Mesodermal cell (in vitro differentiated cells): ENCODE results near the gene GAB2.
"Not testable (repeated sequence)": the region's sequence is repeated elsewhere in the genome, so short reads cannot be mapped to it uniquely, and the experiment has no call there.

Experiments used
- H3K27ac ChIP-seq: 2 replicates; pipeline ENCODE4 v1.7.0; 2013; ENCODE audit warnings: mild to moderate bottlenecking, low read depth, low read length, moderate library complexity; ENCODE audit not compliant: severe bottlenecking
- H3K36me3 ChIP-seq: 2 replicates; pipeline ENCODE4 v1.7.1; 2013; ENCODE audit warnings: mild to moderate bottlenecking, low read length, moderate library complexity; ENCODE audit not compliant: control insufficient read depth, insufficient read depth
- H3K4me1 ChIP-seq: one replicate; pipeline ENCODE4 v1.7.1; 2013; ENCODE audit warnings: mild to moderate bottlenecking, low read length; ENCODE audit not compliant: insufficient read depth, control insufficient read depth, poor library complexity, severe bottlenecking
- H3K4me3 ChIP-seq: 2 replicates; pipeline ENCODE4 v1.7.0; 2013; ENCODE audit warnings: low read length, control low read depth, mild to moderate bottlenecking; ENCODE audit not compliant: insufficient read depth, poor library complexity, severe bottlenecking; ENCODE audit errors: extremely low read depth
- H3K9me3 ChIP-seq: 2 replicates; pipeline ENCODE4 v1.7.1; 2013; ENCODE audit warnings: mild to moderate bottlenecking, low read length, moderate library complexity; ENCODE audit not compliant: control insufficient read depth
- WGBS, 2 experiments: methylation state at CpG; one replicate each; pipeline ENCODE4 v1.1.5; 2013; ENCODE audit warnings: missing lambda C conversion rate in 2 of 2; ENCODE audit not compliant: insufficient coverage in 2 of 2; 5-methylcytosine and 5-hydroxymethylcytosine counted together

Gene GAB2

DNA sequence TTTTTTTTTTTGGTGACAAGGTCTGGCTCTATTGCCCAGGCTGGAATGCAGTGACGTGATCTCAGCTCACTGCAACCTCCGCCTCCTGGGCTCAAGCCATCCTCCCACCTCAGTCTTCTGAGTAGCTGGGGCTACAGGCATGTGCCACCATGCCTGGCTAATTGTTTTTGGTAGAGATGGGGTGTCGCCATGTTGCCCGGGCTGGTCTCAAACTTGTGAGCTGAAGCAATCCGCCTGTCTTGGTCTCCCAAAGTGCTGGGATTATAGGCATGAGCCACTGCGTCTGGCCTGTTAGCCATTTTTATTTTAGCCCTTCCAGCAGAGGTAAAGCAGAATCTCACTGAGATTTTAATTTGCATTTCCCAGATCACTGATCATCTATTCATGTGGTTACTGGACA is 184.6 kb downstream of the GAB2 start:
- not testable (repeated sequence) for H3K27ac ChIP-seq, H3K36me3 ChIP-seq, H3K4me3 ChIP-seq, H3K9me3 ChIP-seq, H3K4me1 ChIP-seq
- WGBS, 2 experiments, result 89 to 99% methylated on average over 5 to 6 of the region's 6 CpGs

DNA sequence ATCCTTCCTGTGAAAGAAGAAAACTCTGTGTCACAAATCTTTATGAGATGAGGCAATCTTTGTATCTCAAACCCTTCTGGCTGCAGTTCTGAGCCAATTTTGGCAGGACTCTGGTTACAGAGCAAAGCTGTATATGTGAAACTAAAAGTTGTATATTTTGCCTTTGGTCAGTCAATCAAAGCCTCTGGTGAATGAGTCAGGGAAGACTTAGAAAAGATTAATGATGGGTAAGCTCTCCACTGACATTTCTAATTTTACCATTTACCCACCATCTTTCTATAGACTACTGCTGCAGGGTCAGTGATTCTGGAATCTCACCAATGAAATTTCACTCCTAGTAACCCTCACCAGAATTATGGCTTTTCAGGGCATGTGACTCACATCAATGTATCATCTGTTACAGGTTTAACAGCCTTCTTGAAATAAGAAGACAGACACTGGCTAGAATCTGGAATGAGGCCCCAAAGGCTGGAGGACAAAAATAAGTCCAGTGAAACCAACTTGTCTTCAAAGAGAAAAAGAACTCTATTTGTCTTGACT is 185.6 kb downstream of the GAB2 start:
- Histone ChIP-seq H3K4me1 (no peaks in the 10 kb centered on the region), H3K36me3 (peaks cover 2% of the 10 kb centered on the region), H3K27ac (no peak overlapping the region), H3K9me3 (no peaks in the 10 kb centered on the region), H3K4me3 (no peak overlapping the region)

GRCh38 chr11:78230161-78230877 is 187.3 kb downstream of the GAB2 start:
- Histone ChIP-seq H3K4me1 (no peaks in the 10 kb centered on the region), H3K27ac (no peak overlapping the region), H3K4me3 (no peak overlapping the region), H3K36me3 (peaks cover 17% of the 10 kb centered on the region), H3K9me3 (no peaks in the 10 kb centered on the region)
- WGBS, 2 experiments, result 92 to 98% methylated on average over 5 to 6 of the region's 7 CpGs

DNA sequence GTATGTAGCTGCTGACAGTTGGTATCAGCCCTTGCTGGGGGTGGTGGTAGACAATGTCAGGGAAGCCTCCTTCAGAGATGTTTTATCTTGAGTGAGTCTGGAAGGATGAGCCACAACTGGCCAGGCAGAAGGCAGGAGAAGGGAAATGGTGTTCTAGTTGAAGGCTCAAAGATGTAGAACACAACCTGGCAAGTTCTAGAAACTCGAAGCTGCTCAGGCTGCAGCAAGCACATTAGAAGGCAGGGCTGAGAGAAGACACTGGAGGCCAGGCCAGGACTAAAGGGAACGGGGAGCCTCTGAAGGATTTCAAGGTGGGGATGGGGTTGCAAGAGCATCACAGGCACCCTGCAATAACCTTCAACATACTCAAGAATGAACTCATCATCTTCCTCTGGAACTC is 188.5 kb downstream of the GAB2 start:
- no peak overlapping the region for H3K27ac ChIP-seq
- peaks cover 29% of the 10 kb centered on the region for H3K36me3 ChIP-seq
- no peaks in the 10 kb centered on the region for H3K9me3 ChIP-seq
- H3K4me1 ChIP-seq, result no peaks in the 10 kb centered on the region
- no peak overlapping the region for H3K4me3 ChIP-seq
- 93% methylated on average over 2 of the region's 2 CpGs; no CpG with 5 or more reads in 1 of the 2 experiments for WGBS, 2 experiments

DNA sequence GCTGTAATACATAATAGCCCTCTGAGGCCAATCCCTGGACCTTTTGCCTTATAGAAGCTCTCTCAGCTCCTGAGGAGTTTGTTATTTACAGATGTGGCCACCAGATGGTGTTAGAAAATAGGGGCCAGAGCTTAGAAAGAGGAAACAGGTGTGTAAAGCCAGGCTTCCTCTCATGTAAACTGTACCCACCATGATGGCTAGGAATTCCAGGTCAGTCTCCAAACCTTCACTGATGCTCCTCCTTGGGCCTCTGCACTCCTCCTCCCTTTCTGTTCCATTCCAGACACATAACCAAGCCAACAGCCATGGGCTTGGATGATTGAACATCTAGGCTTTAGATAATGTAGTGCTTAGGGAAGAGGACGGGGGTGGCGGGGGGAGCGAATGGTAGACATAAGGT is 189.2 kb downstream of the GAB2 start:
- H3K36me3 ChIP-seq, result peaks cover 36% of the 10 kb centered on the region
- no peaks in the 10 kb centered on the region for H3K9me3 ChIP-seq
- WGBS, 2 experiments, result 100% methylated on average over 2 of the region's 3 CpGs; no CpG with 5 or more reads in 1 of the 2 experiments
- H3K4me1 ChIP-seq, result no peaks in the 10 kb centered on the region
- no peak overlapping the region for H3K27ac ChIP-seq
- H3K4me3 ChIP-seq, result no peak overlapping the region

- WGBS, 2 experiments, result 84 to 95% methylated on average over 4 of the region's 4 CpGs
- Histone ChIP-seq H3K27ac (no peak overlapping the region), H3K4me1 (no peaks in the 10 kb centered on the region), H3K36me3 (peaks cover 41% of the 10 kb centered on the region), H3K4me3 (no peak overlapping the region), H3K9me3 (no peaks in the 10 kb centered on the region)
Observed at GRCh38 chr11:78227921-78228320, 189.7 kb downstream of the GAB2 start.

GRCh38 chr11:78226684-78227680 is 190.6 kb downstream of the GAB2 start:
- Histone ChIP-seq H3K4me3 (no peak overlapping the region), H3K27ac (no peak overlapping the region), H3K9me3 (no peaks in the 10 kb centered on the region), H3K36me3 (peaks cover 48% of the 10 kb centered on the region), H3K4me1 (no peaks in the 10 kb centered on the region)
- 96% methylated on average over 9 to 11 of the region's 12 CpGs for WGBS, 2 experiments

DNA sequence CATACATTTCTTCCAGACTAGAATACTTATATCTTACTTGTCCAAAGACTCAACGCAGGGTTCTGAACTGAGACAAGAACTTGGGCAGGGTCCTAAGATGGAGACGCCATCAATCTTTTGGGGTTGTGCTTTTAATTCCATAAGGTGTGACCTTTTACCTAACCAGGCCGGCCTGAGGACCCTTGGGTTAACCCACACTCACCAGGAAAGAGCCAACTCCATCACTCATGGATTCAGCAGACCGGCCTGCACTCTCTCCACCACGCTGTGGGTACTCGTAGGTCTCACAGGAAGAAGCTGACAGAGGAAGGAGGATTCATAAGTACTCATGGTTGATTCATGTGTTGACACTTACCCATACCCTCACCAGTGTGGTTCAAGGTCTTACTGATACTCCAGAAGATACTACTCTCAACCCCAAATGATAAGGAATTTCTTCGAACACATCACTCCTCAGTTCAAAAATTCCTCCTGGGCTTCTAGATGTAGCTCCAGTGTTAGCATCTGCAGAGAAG is 192.7 kb downstream of the GAB2 start:
- H3K9me3 ChIP-seq, result no peaks in the 10 kb centered on the region
- H3K36me3 ChIP-seq, result peaks cover 69% of the 10 kb centered on the region
- H3K4me1 ChIP-seq, result no peaks in the 10 kb centered on the region
- no peak overlapping the region for H3K27ac ChIP-seq
- no peak overlapping the region for H3K4me3 ChIP-seq
- WGBS, 2 experiments, result 98 to 100% methylated on average over 1 to 4 of the region's 7 CpGs

- no peaks in the 10 kb centered on the region for H3K4me1 ChIP-seq
- no peak overlapping the region for H3K27ac ChIP-seq
- peaks cover 73% of the 10 kb centered on the region for H3K36me3 ChIP-seq
- H3K4me3 ChIP-seq, result no peak overlapping the region
- WGBS, 2 experiments, result 92 to 94% methylated on average over 4 of the region's 4 CpGs
- no peaks in the 10 kb centered on the region for H3K9me3 ChIP-seq
Observed at GRCh38 chr11:78224506-78224905, 193.1 kb downstream of the GAB2 start.

DNA sequence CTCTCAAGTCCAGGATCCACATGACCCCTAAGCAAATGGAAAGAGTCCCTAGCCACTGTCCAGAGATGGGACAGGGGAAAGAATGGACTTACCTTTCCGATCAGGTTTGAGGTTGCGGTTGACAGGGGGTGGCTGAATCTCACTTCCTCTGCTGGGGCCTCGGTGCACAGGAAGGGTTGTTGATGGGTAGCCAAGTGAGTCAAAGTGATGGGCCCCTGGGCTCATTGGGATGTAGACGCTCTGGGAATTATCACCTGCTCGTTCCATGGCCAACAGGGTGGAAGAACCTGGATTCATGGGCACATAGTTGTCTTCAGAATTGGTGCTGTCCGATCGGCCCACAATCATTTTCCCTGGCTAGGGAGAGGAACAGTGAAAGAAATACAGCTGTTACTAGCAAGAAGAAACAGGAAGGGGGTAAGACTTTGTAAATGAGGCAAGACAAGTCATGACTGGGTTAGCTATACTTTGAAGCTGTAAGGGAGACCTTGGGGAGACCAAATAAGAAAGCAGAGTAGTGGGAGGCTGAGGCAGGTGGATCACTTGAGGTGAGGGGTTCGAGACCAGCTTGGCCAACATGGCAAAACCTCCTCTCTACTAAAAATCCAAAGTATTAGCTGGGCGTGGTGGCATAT is 194.2 kb downstream of the GAB2 start:
- Histone ChIP-seq H3K4me3 (no peak overlapping the region), H3K4me1 (no peaks in the 10 kb centered on the region), H3K9me3 (no peaks in the 10 kb centered on the region), H3K27ac (no peak overlapping the region), H3K36me3 (peaks cover 84% of the 10 kb centered on the region)
- WGBS, 2 experiments, result 92 to 96% methylated on average over 7 of the region's 9 CpGs
